Fibroblast of the aortic adventitia (primary cell): ENCODE results near the gene GPD1L. TPM values are rescaled to one million over a fixed set of nuclear protein-coding genes. Genes with fewer than 3 reads are reported as not detected.

Source experiments
- DNase-seq: peaks from one replicate; pipeline ENCODE4 v3.0.0-alpha.2; 2010; ENCODE audit warnings: low read depth
- H3K4me3 ChIP-seq: 2 replicates; pipeline ENCODE4 v1.5.1; 2011; ENCODE audit warnings: low read depth, mild to moderate bottlenecking, control low read depth, low read length, moderate library complexity
- total RNA-seq: library from RNA; depleted of rRNA; stranded (reverse); fragments of >200 nt; gene quantifications from 2 replicates; pipeline ENCODE4 v1.2.3, GENCODE V29; 2012; ENCODE audit warnings: low replicate concordance
- TF ChIP-seq, protein P1 (sequence below): IDR thresholded peaks from 2 replicates; pipeline ENCODE4 v1.5.1; 2011; ENCODE audit warnings: mild to moderate bottlenecking, low read length, control low read depth, inconsistent platforms; ENCODE audit not compliant: insufficient read depth

The GPD1L gene
- total RNA-seq, 1 donor: 10.3 TPM

DNA sequence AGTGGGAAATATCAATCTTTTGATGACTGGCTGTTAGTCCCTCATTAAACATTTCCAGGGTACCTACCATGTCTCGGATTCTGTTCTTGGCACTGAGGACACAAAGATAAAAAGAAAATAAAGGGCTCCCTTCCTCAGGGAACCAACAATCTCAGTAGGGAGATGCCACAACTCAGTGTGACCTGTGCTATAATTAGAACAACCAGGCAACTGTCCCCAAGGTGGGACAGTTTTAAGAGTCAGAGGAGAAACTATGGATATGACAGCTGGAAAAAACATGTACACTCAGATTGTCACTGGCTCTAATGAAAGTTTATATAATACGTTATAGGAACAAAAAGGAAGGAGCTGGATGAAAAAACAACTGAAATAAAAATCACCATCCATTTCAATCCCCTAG is 108.8 kb downstream of the GPD1L start:
- DNase-seq: no peak
- TF ChIP-seq, protein P1, sequence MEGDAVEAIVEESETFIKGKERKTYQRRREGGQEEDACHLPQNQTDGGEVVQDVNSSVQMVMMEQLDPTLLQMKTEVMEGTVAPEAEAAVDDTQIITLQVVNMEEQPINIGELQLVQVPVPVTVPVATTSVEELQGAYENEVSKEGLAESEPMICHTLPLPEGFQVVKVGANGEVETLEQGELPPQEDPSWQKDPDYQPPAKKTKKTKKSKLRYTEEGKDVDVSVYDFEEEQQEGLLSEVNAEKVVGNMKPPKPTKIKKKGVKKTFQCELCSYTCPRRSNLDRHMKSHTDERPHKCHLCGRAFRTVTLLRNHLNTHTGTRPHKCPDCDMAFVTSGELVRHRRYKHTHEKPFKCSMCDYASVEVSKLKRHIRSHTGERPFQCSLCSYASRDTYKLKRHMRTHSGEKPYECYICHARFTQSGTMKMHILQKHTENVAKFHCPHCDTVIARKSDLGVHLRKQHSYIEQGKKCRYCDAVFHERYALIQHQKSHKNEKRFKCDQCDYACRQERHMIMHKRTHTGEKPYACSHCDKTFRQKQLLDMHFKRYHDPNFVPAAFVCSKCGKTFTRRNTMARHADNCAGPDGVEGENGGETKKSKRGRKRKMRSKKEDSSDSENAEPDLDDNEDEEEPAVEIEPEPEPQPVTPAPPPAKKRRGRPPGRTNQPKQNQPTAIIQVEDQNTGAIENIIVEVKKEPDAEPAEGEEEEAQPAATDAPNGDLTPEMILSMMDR: no peak
- H3K4me3 ChIP-seq: no peak overlapping the region

DNA sequence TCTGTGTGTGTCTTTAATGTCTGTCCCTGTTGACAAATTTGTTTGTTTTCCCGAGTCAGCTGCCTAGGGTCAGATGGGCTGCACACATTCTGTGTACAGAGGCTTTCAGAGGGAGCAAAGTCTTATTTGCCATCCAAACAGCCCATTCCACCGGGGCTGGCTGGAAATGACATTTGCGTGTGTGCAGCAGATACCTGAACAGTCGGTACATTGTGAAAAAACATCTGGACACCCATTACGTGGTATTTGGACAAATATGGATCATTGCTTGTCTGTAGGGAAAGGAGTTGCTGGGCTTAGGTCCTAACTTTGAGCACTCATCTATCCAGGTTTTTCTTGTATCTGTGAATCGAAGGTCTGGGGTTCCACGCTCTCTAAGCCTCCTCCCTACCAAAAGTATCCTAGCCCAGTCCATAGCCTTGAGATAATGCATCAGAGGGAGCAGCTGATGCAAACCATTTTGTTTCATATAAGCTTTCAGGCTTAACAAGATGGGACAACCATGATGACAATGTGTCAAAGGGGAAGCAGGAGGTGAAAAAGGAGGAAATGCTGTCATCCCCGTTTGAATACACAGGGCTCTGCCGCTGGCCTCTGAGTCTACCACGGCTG is 109.9 kb downstream of the GPD1L start:
- TF ChIP-seq, protein P1: no peak

DNA sequence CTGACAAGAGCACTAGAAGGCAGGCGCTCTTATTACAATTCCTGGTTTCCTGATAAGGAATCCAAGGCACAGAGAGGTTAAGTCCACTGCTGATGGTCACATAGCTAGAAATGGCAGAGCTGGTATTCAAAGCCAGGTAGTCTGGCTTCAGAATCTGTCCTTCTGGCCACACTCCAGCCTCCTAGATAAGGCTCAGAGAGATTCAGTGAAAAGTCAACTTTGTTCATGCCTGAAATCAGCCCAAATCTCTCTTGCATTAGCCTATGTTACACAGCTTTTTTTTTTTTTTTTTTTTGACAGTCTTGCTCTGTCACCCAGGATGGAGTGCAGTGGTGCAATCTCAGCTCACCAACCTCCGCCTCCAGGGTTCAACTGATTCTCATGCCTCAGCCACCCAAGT is 110.9 kb downstream of the GPD1L start:
- no peak for DNase-seq
- TF ChIP-seq, protein P1: no peak
- no peak overlapping the region for H3K4me3 ChIP-seq

More for the DNA sequence above, 109.9 kb downstream of the GPD1L start:
- no peak overlapping the region for H3K4me3 ChIP-seq
- DNase-seq: no peak

Other genes starting within 250 kb of the GPD1L start
- 6.7 and 15.0 TPM in 2 replicates for gene OSBPL10, start 125.4 kb upstream of the GPD1L start, total RNA-seq
- gene ZNF860, start 124.9 kb upstream of the GPD1L start, total RNA-seq: 0.33 and 1.2 TPM in 2 replicates
- 1.1 TPM in 1 of 2 replicates, not detected in the other for gene CMTM8, start 132.1 kb downstream of the GPD1L start, total RNA-seq